ENCODE measurements around the gene SLC7A5.
"Not testable (repeated sequence)": the region's sequence is repeated elsewhere in the genome, so short reads cannot be mapped to it uniquely, and the experiment has no call there.

SLC7A5 gene

GRCh38 chr16:87791295-87792204, 77.8 kb downstream of the SLC7A5 start:
- ATAC-seq = no peak

DNA sequence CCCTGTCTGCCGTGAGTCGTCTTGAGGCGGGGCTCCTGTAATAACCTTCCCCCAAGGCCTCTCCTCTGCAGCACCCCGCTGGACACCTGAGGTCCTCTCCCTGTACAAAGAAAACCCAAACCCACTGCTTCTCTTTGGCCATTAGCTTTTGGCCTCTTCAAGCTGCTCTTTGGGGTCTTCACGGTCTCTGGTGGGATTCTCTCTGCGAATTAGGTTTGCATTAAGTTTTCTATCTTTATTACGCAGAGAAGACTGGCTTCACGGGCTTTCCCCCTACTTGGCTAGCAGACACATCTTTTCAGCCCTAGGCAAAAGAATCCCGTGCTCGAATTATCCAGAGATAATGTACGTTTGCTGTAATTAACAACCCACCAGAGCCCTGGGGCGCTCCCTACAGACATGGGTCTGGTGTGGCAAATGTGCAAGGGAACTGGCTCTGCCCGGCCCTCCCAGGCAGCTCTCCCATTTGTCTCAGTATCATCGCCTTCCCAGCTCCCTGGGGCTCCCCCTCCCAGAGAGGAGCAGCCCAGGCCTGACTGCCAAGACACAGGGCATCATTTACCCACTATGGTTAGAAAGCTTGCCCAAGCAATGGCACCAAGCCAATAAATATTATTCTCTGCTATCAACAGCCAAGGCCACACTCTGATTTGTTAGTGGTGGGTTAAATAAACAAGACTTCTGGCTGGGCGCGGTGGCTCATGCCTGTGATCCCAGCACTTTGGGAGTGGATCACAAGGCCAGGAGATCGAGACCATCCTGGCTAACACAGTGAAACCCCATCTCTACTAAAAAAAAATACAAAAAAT, 78.8 kb downstream of the SLC7A5 start:
- ATAC-seq = no peak

DNA sequence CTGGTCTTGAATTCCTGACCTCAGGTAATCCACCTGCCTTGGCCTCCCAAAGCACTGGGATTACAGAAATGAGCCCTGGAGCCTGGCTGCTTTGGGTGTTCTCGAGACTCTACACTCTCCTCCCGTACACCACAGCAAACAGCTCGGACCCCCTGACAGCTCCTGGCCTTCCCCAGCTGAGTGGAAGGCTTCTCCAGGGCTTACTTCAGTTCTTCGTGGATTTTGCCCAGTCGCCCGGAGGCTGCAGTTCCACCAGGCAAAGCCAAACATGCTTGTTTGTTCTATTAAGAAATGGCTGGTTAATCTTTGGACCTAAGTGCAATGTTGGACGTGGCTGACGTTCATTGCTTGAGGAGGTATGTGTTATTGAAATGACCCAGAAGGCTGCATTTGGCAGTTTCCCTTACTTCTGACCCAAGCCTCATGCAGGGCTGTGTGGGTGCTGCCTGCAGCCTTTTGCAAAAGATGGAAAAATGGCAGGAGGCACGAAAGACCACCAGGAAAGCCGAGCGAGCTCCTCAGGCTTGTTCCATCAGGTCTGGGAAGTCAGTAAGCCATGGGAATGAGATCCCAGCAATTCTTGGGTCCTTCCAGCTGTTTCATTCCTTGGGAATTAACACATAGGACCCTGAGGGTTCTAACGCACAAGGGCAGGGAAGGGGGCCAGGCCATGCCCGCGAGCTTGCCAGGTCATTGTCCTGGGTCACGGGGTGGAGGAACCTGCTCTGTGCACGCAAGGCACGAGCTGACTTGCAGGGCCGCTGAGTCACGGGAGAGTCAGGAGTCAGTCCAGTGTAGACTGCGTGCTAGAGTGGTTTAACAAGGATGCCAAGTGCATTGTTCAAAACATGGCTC, 79.6 kb downstream of the SLC7A5 start:
- ATAC-seq = no peak

DNA sequence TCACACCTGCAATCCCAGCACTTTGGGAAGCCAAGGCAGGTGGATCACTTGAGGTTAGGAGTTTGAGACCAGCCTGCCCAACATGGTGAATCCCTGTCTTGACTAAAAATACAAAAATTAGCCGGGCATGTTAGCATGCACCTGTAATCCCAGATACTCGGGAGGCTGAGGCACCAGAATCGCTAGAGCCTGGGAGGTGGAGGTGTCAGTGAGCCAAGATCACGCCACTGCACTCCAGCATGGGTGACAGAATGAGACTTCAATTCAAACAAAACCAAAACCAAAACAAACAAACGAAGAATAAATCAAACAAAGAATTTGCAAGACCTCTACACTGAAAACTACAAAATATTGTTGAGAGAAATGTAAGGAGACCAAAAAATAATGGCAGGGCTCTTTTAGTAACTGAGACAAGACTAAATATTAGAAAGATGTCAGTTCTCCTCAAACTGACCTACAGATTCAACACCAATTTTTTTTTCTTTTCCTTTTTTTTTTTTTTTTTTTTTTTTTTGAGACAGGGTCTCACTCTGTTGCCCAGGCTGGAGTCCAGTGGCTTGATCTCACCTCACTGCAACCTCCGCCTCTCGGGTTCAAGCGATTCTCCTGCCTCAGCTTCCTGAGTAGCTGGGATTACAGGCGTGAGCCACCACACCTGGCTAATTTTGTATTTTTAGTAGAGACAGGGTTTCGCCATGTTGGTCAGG, 80.4 kb downstream of the SLC7A5 start:
- ATAC-seq = not testable (repeated sequence)

DNA sequence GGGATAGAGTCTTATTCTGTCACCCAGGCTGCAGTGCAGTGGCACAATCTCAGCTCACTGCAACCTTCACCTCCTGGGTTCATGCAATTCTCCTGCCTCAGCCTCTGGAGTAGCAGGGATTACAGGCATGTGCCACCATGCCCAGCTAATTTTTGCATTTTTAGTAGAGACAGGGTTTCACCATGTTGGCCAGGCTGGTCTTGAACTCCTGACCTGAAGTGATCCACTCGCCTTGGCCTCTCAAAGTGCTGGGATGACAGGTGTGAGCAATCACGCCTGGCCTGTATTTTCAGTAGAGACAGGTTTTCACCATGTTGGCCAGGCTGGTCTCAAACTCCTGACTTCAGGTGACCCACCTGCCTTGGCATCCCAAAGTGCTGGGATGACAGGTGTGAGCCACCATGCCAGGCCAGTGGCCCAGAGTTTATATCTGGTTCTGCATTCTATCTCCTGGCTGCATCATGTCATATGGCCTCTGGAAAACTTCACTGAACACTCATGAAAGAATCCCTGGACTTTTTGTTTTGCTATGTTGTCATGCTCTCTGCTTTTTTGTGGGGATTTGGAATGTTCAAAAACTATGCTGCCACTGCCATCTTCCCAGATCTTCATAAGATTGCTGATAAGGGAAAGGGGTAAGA, 81.7 kb downstream of the SLC7A5 start:
- not testable (repeated sequence) for ATAC-seq

- no peak for ATAC-seq
Measured at GRCh38 chr16:87784812-87785211, 84.5 kb downstream of the SLC7A5 start.

DNA sequence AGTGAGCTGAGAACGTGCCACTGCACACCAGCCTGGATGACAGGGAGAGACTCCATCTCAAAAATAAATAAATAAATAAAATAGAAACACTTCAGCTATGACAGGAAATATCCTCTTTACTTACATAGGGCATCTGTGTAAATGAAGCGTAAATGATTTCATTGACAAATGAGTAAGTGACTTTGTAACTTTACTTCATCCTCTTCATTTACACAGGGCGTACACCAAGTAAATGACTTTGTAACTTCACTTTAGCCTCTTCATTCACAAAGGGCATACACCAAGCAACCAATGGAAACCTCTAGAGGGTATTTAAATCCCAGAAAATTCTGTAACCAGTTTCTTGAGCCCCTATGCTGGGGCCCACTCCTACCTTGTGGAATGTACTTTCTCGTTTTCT, 87.3 kb downstream of the SLC7A5 start:
- ATAC-seq = no peak

DNA sequence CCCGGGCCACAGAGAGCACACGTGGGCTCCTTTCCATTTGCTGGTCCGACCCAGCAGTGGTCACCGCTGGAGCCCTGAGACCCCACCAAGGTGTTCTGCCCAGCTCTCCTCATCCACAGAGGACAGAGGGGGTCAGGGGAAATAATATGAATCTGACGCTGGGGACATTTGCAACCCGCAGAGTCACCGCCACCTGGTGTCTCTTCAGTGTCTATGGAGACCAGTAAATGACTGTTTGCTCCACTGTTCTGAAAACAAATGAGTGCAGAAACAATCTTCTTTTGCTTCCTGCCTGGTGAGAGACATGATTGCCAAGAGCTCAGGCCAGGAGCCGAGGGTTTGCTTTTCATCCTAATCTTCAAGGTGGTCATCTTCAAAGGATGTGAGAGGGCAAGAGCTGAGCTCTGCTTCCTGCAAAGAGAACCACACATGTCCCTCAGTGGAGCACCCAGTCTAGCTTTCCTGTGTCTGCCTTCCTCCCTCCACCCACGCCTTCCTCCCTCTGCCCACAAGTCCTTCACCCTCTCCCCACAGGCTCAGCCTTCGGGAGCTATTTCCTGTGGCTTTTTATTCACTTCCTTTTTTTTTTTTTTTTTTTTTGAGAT, 88.8 kb downstream of the SLC7A5 start:
- ATAC-seq = no peak

All from activated CD4-positive, CD25-positive, alpha-beta regulatory T cell treated with anti-CD3 and anti-CD28 coated beads, Interleukin-2, amount 50 U/mL, for 24 hours (primary cell).